ENCODE measurements around the gene DPP9.

Gene DPP9

GRCh38 chr19:4744451-4745174 lies 21.0 kb upstream of the DPP9 start:
- TF ChIP-seq SPI1 (IDR thresholded peaks at IDR 0.05; ENCODE audit: borderline replicate concordance, low read depth): no peak
- no peak for TF ChIP-seq REST (IDR thresholded peaks at IDR 0.05; ENCODE audit: insufficient replicate concordance, low read depth)
- H3K27ac ChIP-seq (replicated peaks): no peak overlapping the region
- H3K4me3 ChIP-seq (replicated peaks; ENCODE audit: insufficient read depth, low read length): no peak overlapping the region
- H3K27me3 ChIP-seq (ENCODE audit: insufficient read depth, poor library complexity, severe bottlenecking): peaks cover 3% of the 10 kb centered on the region
- DNase-seq (ENCODE audit: low read depth in 1 of 2, low spot score in 1 of 2): no peak

- TF ChIP-seq, protein P1, sequence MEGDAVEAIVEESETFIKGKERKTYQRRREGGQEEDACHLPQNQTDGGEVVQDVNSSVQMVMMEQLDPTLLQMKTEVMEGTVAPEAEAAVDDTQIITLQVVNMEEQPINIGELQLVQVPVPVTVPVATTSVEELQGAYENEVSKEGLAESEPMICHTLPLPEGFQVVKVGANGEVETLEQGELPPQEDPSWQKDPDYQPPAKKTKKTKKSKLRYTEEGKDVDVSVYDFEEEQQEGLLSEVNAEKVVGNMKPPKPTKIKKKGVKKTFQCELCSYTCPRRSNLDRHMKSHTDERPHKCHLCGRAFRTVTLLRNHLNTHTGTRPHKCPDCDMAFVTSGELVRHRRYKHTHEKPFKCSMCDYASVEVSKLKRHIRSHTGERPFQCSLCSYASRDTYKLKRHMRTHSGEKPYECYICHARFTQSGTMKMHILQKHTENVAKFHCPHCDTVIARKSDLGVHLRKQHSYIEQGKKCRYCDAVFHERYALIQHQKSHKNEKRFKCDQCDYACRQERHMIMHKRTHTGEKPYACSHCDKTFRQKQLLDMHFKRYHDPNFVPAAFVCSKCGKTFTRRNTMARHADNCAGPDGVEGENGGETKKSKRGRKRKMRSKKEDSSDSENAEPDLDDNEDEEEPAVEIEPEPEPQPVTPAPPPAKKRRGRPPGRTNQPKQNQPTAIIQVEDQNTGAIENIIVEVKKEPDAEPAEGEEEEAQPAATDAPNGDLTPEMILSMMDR (IDR thresholded peaks at IDR 0.05; ENCODE audit: insufficient read depth, low read length): no peak
- TF ChIP-seq POLR2AphosphoS5 (IDR thresholded peaks at IDR 0.05; ENCODE audit: low read depth): no peak
- no peak for TF ChIP-seq GABPA (IDR thresholded peaks at IDR 0.05; ENCODE audit: low read depth)
- no peak for TF ChIP-seq SPI1 (IDR thresholded peaks at IDR 0.05; ENCODE audit: borderline replicate concordance, low read depth)
- no peak for TF ChIP-seq REST (IDR thresholded peaks at IDR 0.05; ENCODE audit: insufficient replicate concordance, low read depth)
- Histone ChIP-seq H3K27ac (replicated peaks) (no peak overlapping the region), H3K4me3 (replicated peaks; ENCODE audit: insufficient read depth, low read length) (no peak overlapping the region), H3K27me3 (ENCODE audit: insufficient read depth, poor library complexity, severe bottlenecking) (peaks cover 9% of the 10 kb centered on the region)
- no peak for DNase-seq (ENCODE audit: low read depth in 1 of 2, low spot score in 1 of 2)
These were observed 19.3 kb upstream of the DPP9 start for GRCh38 chr19:4742723-4743646.

GRCh38 chr19:4740092-4740491 lies 16.4 kb upstream of the DPP9 start:
- TF ChIP-seq GABPA (IDR thresholded peaks at IDR 0.05; ENCODE audit: low read depth) (no peak), REST (IDR thresholded peaks at IDR 0.05; ENCODE audit: insufficient replicate concordance, low read depth) (no peak), POLR2AphosphoS5 (IDR thresholded peaks at IDR 0.05; ENCODE audit: low read depth) (no peak), SPI1 (IDR thresholded peaks at IDR 0.05; ENCODE audit: borderline replicate concordance, low read depth) (no peak)
- TF ChIP-seq, protein P1 (IDR thresholded peaks at IDR 0.05; ENCODE audit: insufficient read depth, low read length): no peak
- DNase-seq (ENCODE audit: low read depth in 1 of 2, low spot score in 1 of 2): no peak
- H3K27ac ChIP-seq (replicated peaks): no peak overlapping the region
- no peak overlapping the region for H3K4me3 ChIP-seq (replicated peaks; ENCODE audit: insufficient read depth, low read length)
- peaks cover 11% of the 10 kb centered on the region for H3K27me3 ChIP-seq (ENCODE audit: insufficient read depth, poor library complexity, severe bottlenecking)

Measured in HL-60 (cell line).